ENCODE measurements around the gene BAIAP2.

Gene BAIAP2

GRCh38 chr17:81091154-81091553 is 56.2 kb downstream of the BAIAP2 start:
- no peak for DNase-seq (ENCODE audit: low read depth)

GRCh38 chr17:81091774-81092517 is 57.0 kb downstream of the BAIAP2 start:
- DNase-seq (ENCODE audit: low read depth), result no peak

- no peak for DNase-seq (ENCODE audit: low read depth)
Measured at GRCh38 chr17:81092518-81093095, 57.7 kb downstream of the BAIAP2 start.

- no peak for DNase-seq (ENCODE audit: low read depth)
Measured at GRCh38 chr17:81093619-81094508, 58.9 kb downstream of the BAIAP2 start.

- peak; percentile 100 for DNase-seq (ENCODE audit: low read depth)
Measured at GRCh38 chr17:81094509-81095382, 59.8 kb downstream of the BAIAP2 start.

GRCh38 chr17:81095383-81095762 is 60.4 kb downstream of the BAIAP2 start:
- no peak for DNase-seq (ENCODE audit: low read depth)

- DNase-seq (ENCODE audit: low read depth), result no peak
Measured at GRCh38 chr17:81096741-81097133, 61.8 kb downstream of the BAIAP2 start.

GRCh38 chr17:81097134-81097942 is 62.4 kb downstream of the BAIAP2 start:
- DNase-seq (ENCODE audit: low read depth), result peak; percentile 69

- DNase-seq (ENCODE audit: low read depth), result no peak
Measured at GRCh38 chr17:81097943-81098308, 63.0 kb downstream of the BAIAP2 start.

GRCh38 chr17:81099888-81100287 is 64.9 kb downstream of the BAIAP2 start:
- DNase-seq (ENCODE audit: low read depth), result no peak

GRCh38 chr17:81100668-81101067 is 65.7 kb downstream of the BAIAP2 start:
- DNase-seq (ENCODE audit: low read depth), result no peak

- DNase-seq (ENCODE audit: low read depth), result peak; percentile 41
Measured at GRCh38 chr17:81101614-81102306, 66.8 kb downstream of the BAIAP2 start.

- no peak for DNase-seq (ENCODE audit: low read depth)
Measured at GRCh38 chr17:81102352-81102751, 67.4 kb downstream of the BAIAP2 start.

GRCh38 chr17:81102869-81103268 is 67.9 kb downstream of the BAIAP2 start:
- DNase-seq (ENCODE audit: low read depth), result no peak

- DNase-seq (ENCODE audit: low read depth), result no peak
Measured at GRCh38 chr17:81103379-81103778, 68.4 kb downstream of the BAIAP2 start.

GRCh38 chr17:81106716-81107115 is 71.8 kb downstream of the BAIAP2 start:
- no peak for DNase-seq (ENCODE audit: low read depth)

GRCh38 chr17:81108220-81108619 is 73.3 kb downstream of the BAIAP2 start:
- DNase-seq (ENCODE audit: low read depth), result no peak

- no peak for DNase-seq (ENCODE audit: low read depth)
Measured at GRCh38 chr17:81109957-81110356, 75.0 kb downstream of the BAIAP2 start.

- DNase-seq (ENCODE audit: low read depth), result no peak
Measured at GRCh38 chr17:81110488-81111040, 75.6 kb downstream of the BAIAP2 start.

GRCh38 chr17:81111066-81111465 is 76.1 kb downstream of the BAIAP2 start:
- DNase-seq (ENCODE audit: low read depth), result no peak

Measured in stromal cell of bone marrow (primary cell).